HG03064 (cell line): Measurements from ENCODE around the gene OSBPL7.

Experiments used
- ATAC-seq: cut with Tn5 transposase; IDR thresholded peaks from one replicate; pipeline ENCODE4 v1.9.1; 2021; ENCODE audit warnings: low read depth; ENCODE audit not compliant: unreplicated experiment

The OSBPL7 gene, protein sequence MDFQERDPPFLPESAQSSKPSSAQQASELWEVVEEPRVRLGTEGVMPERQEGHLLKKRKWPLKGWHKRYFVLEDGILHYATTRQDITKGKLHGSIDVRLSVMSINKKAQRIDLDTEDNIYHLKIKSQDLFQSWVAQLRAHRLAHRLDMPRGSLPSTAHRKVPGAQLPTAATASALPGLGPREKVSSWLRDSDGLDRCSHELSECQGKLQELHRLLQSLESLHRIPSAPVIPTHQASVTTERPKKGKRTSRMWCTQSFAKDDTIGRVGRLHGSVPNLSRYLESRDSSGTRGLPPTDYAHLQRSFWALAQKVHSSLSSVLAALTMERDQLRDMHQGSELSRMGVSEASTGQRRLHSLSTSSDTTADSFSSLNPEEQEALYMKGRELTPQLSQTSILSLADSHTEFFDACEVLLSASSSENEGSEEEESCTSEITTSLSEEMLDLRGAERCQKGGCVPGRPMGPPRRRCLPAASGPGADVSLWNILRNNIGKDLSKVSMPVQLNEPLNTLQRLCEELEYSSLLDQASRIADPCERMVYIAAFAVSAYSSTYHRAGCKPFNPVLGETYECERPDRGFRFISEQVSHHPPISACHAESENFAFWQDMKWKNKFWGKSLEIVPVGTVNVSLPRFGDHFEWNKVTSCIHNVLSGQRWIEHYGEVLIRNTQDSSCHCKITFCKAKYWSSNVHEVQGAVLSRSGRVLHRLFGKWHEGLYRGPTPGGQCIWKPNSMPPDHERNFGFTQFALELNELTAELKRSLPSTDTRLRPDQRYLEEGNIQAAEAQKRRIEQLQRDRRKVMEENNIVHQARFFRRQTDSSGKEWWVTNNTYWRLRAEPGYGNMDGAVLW

DNA sequence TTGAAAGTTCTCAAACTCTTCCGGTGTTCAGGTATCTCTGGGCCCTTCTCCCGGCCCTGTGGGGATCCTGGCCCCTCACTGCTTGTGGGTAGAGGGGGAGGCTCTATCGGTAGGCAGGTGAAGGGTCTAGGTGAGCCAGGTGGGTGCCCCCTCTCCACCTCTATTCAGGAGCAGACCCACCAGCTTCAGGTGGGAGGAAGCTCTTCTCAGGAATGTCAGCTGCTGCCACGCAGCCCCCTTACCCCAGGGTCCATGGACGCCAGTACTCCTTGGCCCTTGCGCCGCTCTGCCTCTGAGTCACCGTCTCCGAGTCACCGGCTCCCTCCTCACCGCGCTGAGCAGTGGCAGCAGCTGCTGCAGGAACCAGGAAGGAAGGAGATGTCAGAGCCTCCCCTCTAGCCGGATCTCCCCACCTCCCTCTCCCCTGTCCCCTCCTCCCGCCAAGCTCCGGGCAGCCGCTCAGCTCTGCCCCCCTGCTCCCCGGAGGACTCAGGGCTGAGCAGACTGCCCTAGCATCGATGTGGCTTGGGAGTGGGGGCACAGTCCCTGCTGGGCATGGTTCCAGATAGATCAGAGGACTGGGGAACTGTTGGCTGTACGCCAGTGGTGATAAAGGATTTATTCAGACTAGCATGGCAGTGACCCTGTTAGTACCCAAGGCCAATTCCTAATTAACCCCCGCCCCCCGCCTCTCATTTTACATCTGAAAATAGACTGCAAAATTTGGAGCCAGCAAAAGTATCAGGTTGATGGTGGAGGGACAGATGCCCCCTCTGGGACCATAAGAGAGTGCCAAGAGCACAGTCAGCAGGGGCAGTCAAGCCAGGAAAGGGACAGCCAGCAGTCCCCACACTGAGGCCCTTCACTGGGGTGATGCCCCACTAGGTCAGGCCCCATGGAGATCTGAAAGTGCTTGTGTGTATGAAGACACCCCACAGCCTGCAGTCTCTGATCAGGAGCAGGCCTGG is at the start of gene OSBPL7:
OSBPL7 (minus strand) TSS at position 371 of the 968 bp plus-strand sequence. CDS start 1,516 bp downstream, outside the sequence.
- peak; percentile 72 for ATAC-seq

DNA sequence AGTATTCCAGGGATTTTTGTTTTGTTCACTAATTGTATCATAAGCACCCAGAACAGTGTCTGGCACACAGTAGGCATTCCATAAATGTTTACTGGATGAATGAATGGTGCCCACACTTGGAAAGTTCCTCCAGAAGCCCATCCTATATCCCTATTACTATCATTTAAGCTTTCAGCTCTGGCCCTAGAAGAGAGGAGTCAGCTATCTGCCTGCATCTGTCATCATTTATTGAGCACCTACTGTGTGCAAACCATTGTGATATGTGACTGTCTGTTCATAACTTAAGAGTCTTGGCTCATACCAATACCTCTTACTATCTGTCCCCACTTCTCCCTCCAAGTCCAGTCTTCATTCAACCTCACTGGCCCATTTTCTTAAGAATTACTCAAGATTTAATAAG is 49.5 kb upstream of the OSBPL7 start:
- no peak for ATAC-seq

DNA sequence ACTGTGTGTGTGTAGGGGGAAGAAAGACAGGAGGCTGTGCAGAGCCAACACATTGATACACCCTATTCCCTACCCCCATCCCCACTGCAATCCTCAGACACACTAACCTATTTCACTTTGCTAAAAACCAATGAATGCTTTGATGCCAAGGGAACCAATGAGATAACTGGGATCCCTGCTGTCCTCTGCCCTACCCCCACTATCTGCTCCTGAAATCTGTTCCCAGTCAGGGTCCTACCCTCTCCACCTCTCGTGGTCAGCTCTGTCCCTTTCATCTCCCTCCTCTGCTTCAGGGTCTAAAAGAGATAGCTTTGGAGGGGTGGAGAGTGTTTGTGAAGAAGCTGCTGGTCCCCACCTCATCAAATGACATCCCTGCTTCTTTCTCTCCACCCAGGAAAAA is 48.5 kb upstream of the OSBPL7 start:
- ATAC-seq = no peak

DNA sequence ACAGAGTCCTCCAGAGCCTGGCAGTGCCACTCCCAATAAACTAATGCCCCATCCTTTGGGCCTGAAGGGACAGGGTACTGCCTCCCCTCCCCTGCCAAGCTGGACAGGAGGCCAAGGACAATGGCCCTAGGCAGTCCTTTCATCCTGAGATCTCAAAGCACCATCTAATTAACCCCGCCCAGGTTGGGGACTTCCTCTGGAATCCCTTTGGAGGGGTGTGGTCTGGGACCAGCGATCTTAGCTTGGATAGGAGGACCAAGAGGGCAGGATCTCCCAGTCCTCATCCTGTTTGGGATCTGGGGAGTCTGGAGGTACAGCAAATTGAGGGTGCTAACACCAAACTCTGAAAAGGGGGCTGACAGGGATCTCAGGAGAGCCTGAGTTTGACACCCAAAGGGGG is 47.5 kb upstream of the OSBPL7 start:
- no peak for ATAC-seq

DNA sequence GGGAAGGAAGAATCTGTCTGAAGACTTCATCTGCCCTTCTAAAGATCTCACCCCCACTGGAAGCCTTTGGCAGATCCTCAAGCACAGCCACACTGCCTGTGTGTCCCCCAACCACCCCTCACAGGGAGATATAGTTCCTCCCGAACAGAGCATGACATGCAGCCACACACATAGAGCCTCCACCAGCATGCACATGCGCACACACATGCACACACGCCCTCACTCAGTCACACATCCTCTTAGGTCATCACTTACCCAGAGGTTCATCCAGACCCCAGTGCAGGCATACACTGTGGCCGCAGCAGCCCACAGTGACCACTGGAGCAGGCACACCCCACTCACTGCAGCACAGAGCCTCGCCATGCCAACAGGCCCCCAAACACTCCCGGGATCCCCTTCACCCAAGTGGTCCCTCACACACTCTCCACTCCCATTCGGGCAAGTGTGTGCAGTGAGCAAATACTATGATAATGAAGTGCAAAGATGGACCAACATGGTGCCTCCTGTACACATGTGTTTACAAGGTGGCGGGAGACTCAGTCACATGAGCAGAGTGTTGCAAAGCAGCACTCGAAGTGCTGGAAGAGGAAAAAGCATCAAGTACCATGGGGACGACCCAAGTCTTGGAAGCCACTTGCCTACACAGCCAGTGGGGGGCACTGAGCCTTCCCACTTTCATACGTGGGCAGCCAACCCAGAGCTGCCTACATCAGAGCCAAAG is 46.4 kb upstream of the OSBPL7 start:
- no peak for ATAC-seq

DNA sequence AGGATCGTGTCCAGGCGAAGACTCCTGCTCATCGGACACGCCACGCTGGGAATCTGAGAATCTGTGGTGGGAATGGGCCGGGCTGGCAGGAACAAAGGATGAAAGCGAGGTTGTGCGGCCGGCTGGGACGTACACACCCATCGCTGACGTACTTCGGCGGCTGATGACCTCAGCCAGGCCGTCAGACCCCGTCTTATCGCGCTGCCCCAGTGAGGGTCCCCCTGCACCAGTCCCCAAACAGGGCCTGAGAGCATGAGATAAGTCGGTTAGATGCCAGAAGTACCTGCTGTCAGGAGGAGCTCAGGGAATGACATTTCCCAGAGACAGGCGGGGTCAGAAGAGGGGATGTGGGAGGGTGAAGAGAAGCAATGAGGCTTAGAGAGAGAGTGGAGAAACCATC is 45.3 kb upstream of the OSBPL7 start:
- ATAC-seq = no peak

DNA sequence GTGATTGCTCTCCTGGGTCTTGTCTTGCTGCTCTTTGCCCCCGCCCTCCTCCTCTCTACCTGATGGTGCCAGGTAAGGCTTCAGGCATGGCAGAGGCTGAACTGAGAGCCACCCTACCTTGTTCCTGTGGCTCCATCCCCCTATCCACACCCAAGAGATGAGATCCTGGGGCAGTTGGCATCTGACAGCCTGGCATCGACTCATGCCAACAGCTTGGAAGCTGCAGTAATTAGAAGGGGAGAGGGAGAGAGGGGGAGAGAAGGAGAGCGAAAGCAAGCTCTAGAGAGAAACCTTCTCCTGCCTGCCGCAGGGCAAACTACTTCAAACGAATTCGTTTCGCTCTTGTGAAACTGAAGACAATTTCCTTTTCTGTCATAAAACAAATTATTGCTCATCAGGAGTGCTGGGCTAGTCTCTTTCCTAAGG is 43.2 kb upstream of the OSBPL7 start:
- no peak for ATAC-seq

DNA sequence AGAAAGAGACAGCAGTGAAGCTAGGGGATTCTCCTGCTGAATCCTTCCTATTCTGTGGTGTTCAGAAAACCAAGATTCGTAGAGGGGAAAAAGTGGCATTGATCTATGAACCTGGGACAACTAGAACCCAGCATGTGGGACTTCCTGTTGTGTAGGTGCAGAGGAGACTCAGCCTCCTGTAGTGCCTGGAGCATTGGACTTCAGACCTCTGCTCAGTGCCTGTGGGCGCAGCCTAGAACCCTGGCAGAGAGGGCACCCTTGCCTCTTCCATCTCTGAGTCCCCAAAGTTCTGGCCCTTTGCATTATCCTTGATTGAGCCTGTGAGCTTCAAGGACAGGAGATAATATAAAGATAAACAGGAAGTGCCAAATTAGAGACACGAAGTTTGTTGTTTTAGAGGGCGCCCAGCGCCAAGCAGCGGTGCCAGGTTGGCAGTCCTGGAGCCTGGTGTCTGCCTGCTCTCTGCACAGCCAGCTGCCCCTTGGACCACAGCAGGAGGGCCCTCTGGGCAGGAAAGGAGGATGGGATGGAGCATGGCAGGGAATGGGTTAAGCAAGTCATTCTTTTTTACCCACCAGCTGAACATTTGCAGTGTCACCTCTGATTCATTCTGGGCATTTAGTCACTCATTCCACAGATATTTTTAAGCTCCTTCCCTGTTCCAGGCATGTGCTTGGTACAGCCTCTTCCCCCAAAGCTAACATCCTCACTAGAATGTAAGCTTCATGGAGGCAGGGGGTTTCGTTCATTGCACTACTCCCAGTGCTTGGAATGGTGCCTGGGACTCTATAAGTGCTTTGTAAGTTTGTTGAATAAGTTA is 41.2 kb upstream of the OSBPL7 start:
- no peak for ATAC-seq

DNA sequence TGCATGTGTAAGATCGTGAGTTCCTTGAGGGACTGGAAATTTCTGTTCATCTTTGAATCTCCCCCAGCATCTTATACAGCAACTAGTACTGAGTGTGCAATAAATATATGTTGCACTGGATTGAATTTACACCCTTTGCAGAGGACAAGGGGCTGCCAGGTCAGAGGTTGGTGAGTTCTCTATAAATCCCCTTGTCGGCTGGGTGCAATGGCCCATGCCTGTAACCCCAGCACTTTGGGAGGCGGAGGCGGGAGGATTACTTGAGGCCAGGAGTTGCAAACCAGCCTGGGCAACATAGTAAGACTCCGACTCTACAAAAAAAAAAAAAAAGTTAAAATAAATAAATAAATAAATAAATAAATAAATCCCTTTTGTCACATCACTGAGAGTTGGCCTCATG is 38.8 kb upstream of the OSBPL7 start:
- ATAC-seq = no peak

DNA sequence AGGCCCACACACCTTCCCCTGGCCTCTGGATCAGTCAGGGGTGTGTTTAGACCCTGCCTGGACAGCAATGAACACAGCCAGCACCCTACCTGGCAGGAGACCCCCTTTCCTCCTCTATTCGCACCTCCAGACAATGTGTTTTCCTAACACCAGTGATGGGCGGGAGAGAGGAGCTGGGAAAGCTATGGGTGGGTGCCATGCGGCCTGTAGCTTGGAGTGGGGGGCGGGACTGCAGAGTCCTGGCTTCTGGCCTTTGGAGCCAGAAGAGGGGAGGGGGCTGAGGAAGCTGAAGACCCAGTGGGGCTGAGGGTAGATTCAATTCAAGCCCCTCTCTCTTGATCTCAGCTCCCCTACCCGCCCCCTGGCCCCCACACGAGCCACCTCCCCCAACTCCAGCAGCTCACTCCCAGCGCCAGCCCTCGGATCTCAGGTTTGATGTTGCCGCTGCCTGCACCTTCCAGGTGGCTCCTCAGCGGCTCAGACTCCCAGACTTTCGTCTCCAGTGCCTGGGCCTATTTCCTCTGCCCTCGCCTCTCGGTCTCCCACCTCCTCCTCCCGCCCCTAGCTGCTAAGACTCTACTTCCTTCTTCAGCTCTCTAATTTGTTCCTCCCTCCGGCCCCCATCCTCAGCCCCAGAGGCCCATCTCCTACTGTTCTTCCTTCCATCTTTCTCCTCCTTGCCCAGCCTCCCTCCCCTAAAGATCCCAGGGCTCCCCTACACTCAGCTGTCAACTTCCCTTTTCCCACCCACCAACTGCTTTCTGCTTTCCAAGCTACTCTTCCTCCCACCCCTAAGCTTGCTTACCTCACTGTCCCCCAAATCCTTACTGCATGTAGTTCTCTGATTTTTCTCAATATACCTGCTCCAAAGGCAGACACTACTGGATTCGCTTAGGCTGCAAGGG is 36.2 kb upstream of the OSBPL7 start:
- no peak for ATAC-seq

DNA sequence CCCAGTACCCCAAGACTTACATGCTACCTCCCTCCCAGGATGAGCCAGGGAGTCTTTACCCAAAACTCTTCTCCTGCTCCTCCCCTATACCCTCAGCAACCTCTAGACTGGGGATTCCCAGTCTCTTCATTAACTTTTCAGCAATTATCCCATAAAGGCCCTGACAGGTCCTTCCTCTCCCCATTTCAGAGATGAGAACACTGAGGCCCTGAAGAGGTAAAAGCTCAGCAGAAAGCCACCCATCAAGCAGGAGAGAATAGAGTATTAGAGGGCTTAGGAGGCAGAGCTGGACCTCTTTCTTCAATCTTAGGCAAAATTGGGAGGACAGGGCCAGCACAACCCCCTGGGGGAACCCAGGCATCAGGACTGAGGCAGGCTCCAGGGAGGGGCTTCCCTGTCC is 35.2 kb upstream of the OSBPL7 start:
- ATAC-seq = no peak

DNA sequence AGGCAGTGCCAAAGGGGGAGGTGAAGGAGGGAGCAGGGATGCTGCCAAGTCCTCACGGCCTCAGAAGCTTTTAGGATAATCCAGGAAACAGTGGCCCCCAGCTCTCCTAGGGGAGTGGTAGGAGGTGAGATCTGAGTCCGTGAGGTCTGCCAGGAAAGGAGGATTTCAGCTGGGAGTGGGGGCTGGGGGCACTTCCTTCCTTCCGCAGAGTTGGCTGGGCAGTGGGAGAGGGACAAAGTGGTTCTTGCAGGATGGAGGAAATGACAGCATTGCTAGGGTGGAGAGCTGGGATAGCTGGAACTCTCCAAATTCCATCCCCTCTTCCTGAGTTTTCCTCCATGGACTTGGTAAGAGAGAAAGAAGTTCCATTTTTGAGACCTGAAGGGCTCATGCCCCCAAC is 34.1 kb upstream of the OSBPL7 start:
- no peak for ATAC-seq

DNA sequence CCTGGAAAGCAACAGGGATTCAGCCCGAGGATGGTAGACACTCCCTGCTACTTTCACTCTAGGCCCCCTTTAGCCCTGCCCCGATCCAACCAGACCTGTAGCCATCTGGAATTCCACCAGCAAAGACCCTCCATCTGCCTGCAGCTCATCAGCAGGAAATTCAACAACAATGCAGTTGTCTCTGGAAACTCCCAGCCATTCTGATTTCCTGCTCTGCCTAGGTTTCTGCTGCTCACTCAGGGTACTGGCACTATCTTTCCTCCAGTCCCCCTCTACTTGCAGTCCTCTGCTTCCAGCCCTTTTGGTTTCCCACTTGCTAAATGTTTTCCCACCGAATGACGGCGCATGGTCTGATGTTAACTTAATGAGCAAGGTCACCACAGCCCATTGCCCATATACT is 32.0 kb upstream of the OSBPL7 start:
- no peak for ATAC-seq

DNA sequence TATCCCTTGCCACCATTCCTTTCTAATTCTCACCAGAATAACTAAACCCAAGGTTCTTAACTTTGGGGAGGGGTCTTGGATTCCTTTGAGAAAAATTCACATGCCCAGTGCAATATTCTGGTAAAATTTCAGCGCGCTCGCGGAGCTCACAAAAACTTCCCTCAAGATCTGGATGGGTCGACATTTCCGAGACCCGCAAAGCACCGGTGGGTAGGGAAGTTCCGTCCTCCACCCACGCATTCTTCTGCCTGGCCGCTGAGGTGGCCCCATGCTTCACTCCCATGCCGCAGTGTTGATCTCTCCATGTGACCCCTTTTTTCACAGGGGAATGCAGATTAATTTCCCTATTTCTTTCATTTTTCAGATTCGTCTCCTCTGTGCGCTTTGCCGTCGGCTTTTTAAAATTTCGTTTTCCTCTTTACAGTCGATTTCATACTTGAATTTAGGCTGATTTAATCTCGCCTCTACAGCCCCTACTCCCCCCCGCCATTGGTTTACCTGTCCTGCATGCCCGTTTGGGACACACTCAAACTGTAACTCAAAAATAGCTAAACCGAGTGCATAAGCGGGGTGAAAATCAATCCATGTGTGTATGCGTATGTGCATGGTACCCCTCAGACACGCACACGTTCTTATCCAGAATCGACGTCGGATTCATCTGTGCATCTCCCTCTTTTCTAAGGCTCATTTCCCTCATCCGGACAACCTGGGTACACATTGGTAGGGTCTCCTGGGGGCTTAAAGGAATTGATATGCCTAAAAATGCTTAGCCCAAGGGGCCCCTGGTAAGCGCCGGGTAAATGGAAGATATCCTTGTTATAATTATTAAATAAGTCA is 30.7 kb upstream of the OSBPL7 start:
- ATAC-seq = no peak

DNA sequence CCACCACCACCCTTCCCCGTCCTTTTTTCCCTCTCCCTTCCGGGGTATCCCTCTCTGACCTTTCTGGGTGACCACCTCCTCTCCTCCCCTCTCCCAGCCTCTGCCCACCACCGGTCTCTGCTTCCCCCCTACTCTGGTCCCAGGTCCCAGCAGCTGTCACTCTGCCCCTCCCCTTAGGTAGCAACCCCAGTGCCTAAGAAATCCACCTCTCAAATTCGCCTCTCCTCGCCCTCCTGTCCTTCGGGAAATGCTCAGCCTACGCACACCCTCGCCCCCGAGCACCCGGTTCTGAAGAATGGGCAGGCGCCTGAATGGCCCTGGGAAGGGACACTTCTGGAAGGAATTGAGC is 30.1 kb upstream of the OSBPL7 start:
- no peak for ATAC-seq

DNA sequence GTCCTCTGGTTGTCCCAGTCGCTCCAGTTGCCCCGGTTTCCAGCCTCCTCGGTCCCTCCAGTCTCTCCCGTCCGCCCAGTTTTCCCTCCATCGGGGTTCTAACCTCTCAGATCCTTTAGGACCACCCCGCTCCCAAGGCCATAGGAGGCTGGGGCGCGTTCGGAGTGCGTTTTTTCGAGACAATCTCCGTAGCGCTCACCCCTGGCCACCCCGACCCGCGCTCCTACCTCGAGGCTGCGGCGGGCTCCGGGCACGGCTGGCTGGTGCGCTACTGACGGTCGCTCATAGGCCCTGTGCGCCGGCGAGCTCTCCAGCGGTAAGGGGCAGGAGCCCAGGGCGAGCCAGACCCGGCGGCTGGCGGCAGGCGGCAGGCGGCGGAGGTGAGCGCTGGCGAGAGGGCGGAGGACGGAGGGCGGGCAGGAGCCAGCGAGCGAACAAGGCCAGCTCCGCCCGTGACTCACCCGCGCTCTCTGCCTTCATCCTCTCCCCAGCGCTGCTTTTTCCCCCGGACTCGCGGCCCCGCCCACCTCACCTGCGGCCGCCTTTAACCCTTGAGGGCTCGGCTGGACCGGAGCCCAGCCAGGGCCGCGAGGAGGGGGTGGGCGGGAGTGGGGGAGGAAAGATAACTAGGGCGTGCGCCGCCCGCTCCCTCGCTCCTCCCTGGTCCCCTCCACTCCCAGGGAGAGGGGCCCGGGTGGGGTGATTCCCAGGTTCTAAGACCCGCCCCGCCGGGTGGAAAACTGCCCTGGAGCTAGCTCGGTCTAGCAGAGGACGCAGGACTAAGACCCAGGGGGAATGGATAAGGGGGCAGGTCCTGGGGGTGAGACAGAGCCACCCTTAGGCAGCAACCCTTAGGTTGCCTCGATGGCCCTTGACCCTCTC is 29.3 kb upstream of the OSBPL7 start, which contains the start of gene SP6:
SP6 (minus strand) TSS at position 472 of the 882 bp plus-strand sequence. CDS start 2,734 bp downstream, outside the sequence.
- ATAC-seq = no peak
